ENCODE data around the gene ZCCHC4. TPM values are rescaled to one million over a fixed set of nuclear protein-coding genes. Genes with fewer than 3 reads are reported as not detected.

ZCCHC4 gene
- total and polyA plus RNA-seq, 2 of the 4 experiments (the other 2 are of a cell fraction): 7.9 to 8.1 TPM

- peaks cover 2% of the 10 kb centered on the region for H3K9me3 ChIP-seq (ENCODE audit: control insufficient read depth, insufficient read depth, low read length)
- no peak overlapping the region for H3K4me3 ChIP-seq (ENCODE audit: insufficient read depth, low read depth, low read length)
- H4K8ac ChIP-seq (ENCODE audit: low read depth in 2 of 2, low read length in 2 of 2): peak overlapping the region in 1 of 2 experiments; percentile 36; a peak in 1 of 4 replicates
- peaks cover 0 to 12% of the 10 kb centered on the region in 2 experiments; a peak in 3 of 4 replicates for H3K79me1 ChIP-seq (ENCODE audit: low read depth in 1 of 2, low read length in 2 of 2)
- no peak overlapping the region for H2AK5ac ChIP-seq (ENCODE audit: low read depth, low read length)
- BruUV-seq (replicated peaks): no TSS peak
- peak; percentile 68 for ATAC-seq (ENCODE audit: low read depth)
- no peaks in the 10 kb centered on the region for H3K27me3 ChIP-seq (ENCODE audit: control insufficient read depth, insufficient read depth, low read length)
- no peak overlapping the region for H3K4ac ChIP-seq (ENCODE audit: low read depth, low read length)
- H3K14ac ChIP-seq (replicated peaks; ENCODE audit: low read depth, low read length): no peak overlapping the region
- peaks cover 13% of the 10 kb centered on the region for H3K4me1 ChIP-seq (ENCODE audit: control insufficient read depth, insufficient read depth, low read length)
- no peak overlapping the region for H3K18ac ChIP-seq (ENCODE audit: low read depth, low read length)
- H2BK15ac ChIP-seq (ENCODE audit: low read depth, low read length): no peak overlapping the region
- no peaks in the 10 kb centered on the region for H4K20me1 ChIP-seq (ENCODE audit: insufficient read depth, low read length)
- ChIA-PET CTCF (interaction anchor here (0.9 kb wide), 1 partner anchor 166 kb away, joined by 3 read pairs; no protein-coding TSS in a partner anchor), POLR2A (ENCODE audit: unreplicated experiment) (no interaction called here)
- TF ChIP-seq RCOR1 (IDR thresholded peaks at IDR 0.05; ENCODE audit: insufficient replicate concordance, low read length) (peak; percentile 72), BHLHE40 (IDR thresholded peaks at IDR 0.05; ENCODE audit: low read depth, low read length) (no peak)
- H3K9me1 ChIP-seq (ENCODE audit: insufficient read depth, low read length): peaks cover 18% of the 10 kb centered on the region
- peak overlapping the region; percentile 56 for H2BK120ac ChIP-seq (ENCODE audit: low read depth, low read length)
- in situ Hi-C loops (cut with MboI; ENCODE audit: low sequenced_read_pairs): no loop called here
- H3K9ac ChIP-seq (ENCODE audit: low read depth, low read length): no peak overlapping the region
- intact Hi-C loops (cut with micrococcal nuclease): no loop called here
- DNase-seq: peak; percentile 67
- H4K5ac ChIP-seq (ENCODE audit: low read depth, low read length): no peak overlapping the region
- H3K4me2 ChIP-seq (ENCODE audit: low read depth, low read length): peak overlapping the region; percentile 68; the same call in 1 of the 2 replicates
- no CpG with 5 or more reads among the region's 3 CpGs for WGBS, 2 experiments (ENCODE audit: extremely low coverage in 2 of 2, insufficient read length in 1 of 2)
- no peak overlapping the region for H4K91ac ChIP-seq (ENCODE audit: insufficient read depth, low read depth, low read length)
- no peak overlapping the region for H2AFZ ChIP-seq (replicated peaks; ENCODE audit: low read length, poor library complexity)
- no peak overlapping the region for H2BK20ac ChIP-seq (ENCODE audit: low read depth, low read length)
- no peak overlapping the region for H3K27ac ChIP-seq (ENCODE audit: insufficient read depth, low read length)
- dilution Hi-C loops (cut with HindIII; ENCODE audit: low sequenced_read_pairs, unreplicated experiment): no loop called here
- H3K56ac ChIP-seq (ENCODE audit: extremely low read depth, insufficient read depth, low read length): no peak overlapping the region
- H2AK9ac ChIP-seq (replicated peaks; ENCODE audit: low read depth, low read length, poor library complexity): no peak overlapping the region
- no peak overlapping the region for H3K23ac ChIP-seq (ENCODE audit: low read depth, low read length)
- no peak overlapping the region for H2BK5ac ChIP-seq (ENCODE audit: low read depth, low read length, poor library complexity, severe bottlenecking)
- peaks cover 15% of the 10 kb centered on the region for H3K36me3 ChIP-seq (ENCODE audit: control insufficient read depth, insufficient read depth, low read length)
These were observed 88.5 kb downstream of the ZCCHC4 start for GRCh38 chr4:25401066-25401465.

All from IMR-90 (cell line).